HS-5 (cell line): ENCODE results near the gene CACNA1C.

Experiments
- DNase-seq: peaks from one replicate; pipeline ENCODE4 v3.0.0-alpha.2; 2012; ENCODE audit warnings: low read depth

The CACNA1C gene

GRCh38 chr12:2297658-2298057, 244.9 kb downstream of the CACNA1C start:
- no peak for DNase-seq

- DNase-seq = no peak
Measured at GRCh38 chr12:2298556-2299200, 245.9 kb downstream of the CACNA1C start.

GRCh38 chr12:2299206-2299605, 246.4 kb downstream of the CACNA1C start:
- DNase-seq = no peak

GRCh38 chr12:2300168-2300567, 247.4 kb downstream of the CACNA1C start:
- no peak for DNase-seq

- no peak for DNase-seq
Measured at GRCh38 chr12:2300886-2301285, 248.1 kb downstream of the CACNA1C start.

GRCh38 chr12:2301531-2302461, 249.0 kb downstream of the CACNA1C start:
- DNase-seq = no peak

- no peak for DNase-seq
Measured at GRCh38 chr12:2302711-2303580, 250.2 kb downstream of the CACNA1C start.

GRCh38 chr12:2304223-2304622, 251.4 kb downstream of the CACNA1C start:
- no peak for DNase-seq

GRCh38 chr12:2306012-2306411, 253.2 kb downstream of the CACNA1C start:
- no peak for DNase-seq

- no peak for DNase-seq
Measured at GRCh38 chr12:2306735-2307134, 253.9 kb downstream of the CACNA1C start.

- DNase-seq = no peak
Measured at GRCh38 chr12:2307550-2307949, 254.8 kb downstream of the CACNA1C start.

- DNase-seq = no peak
Measured at GRCh38 chr12:2309647-2310046, 256.9 kb downstream of the CACNA1C start.

- peak; percentile 70 for DNase-seq
Measured at GRCh38 chr12:2311020-2311778, 258.4 kb downstream of the CACNA1C start.

GRCh38 chr12:2312175-2312574, 259.4 kb downstream of the CACNA1C start:
- DNase-seq = no peak

- no peak for DNase-seq
Measured at GRCh38 chr12:2312770-2313169, 260.0 kb downstream of the CACNA1C start.

GRCh38 chr12:2314492-2314891, 261.7 kb downstream of the CACNA1C start:
- no peak for DNase-seq

- no peak for DNase-seq
Measured at GRCh38 chr12:2317772-2318171, 265.0 kb downstream of the CACNA1C start.

- DNase-seq = no peak
Measured at GRCh38 chr12:2318286-2318685, 265.5 kb downstream of the CACNA1C start.

GRCh38 chr12:2319136-2319535, 266.3 kb downstream of the CACNA1C start:
- DNase-seq = no peak

GRCh38 chr12:2319737-2320506, 267.1 kb downstream of the CACNA1C start:
- DNase-seq = no peak

- no peak for DNase-seq
Measured at GRCh38 chr12:2320841-2321240, 268.1 kb downstream of the CACNA1C start.
